ENCODE measurements around the gene LGALS4.
"Not testable (repeated sequence)": the region's sequence is repeated elsewhere in the genome, so short reads cannot be mapped to it uniquely, and the experiment has no call there.

LGALS4 gene

GRCh38 chr19:38799104-38799503 lies 13.6 kb downstream of the LGALS4 start:
- no peak overlapping the region for H3K9ac ChIP-seq (ENCODE audit: low read length)
- H3K27ac ChIP-seq (ENCODE audit: low read length): no peak overlapping the region
- H3K4me2 ChIP-seq (ENCODE audit: low read depth, low read length): no peak overlapping the region
- H3K79me2 ChIP-seq (ENCODE audit: low read length): no peaks in the 10 kb centered on the region
- DNase-seq: no peak
- no peaks in the 10 kb centered on the region for H3K9me3 ChIP-seq (replicated peaks; ENCODE audit: insufficient read depth, low read length)
- no peaks in the 10 kb centered on the region for H4K20me1 ChIP-seq (ENCODE audit: insufficient read depth, low read length)
- peaks cover 59% of the 10 kb centered on the region for H3K27me3 ChIP-seq (replicated peaks; ENCODE audit: insufficient read depth, low read length)
- no peak overlapping the region for H3K4me3 ChIP-seq (ENCODE audit: low read length)
- no peaks in the 10 kb centered on the region for H3K4me1 ChIP-seq (ENCODE audit: low read length)
- H2AFZ ChIP-seq (ENCODE audit: low read length): no peak overlapping the region
- TF ChIP-seq CTCF (IDR thresholded peaks at IDR 0.05; ENCODE audit: low read length): no peak
- TF ChIP-seq EZH2 (optimal IDR thresholded peaks at IDR 0.05; ENCODE audit: low read depth, low read length): no peak
- no peak for TF ChIP-seq EZH2phosphoT487 (IDR thresholded peaks at IDR 0.05; ENCODE audit: low read length)
- H3F3A ChIP-seq (ENCODE audit: insufficient read depth, low read length): no peaks in the 10 kb centered on the region
- no peaks in the 10 kb centered on the region for H3K36me3 ChIP-seq (replicated peaks; ENCODE audit: insufficient read depth, low read length)
- no peaks in the 10 kb centered on the region for H3K9me2 ChIP-seq (replicated peaks; ENCODE audit: insufficient read depth, low read length)

GRCh38 chr19:38797781-38798180 lies 15.0 kb downstream of the LGALS4 start:
- peaks cover 60% of the 10 kb centered on the region for H3K27me3 ChIP-seq (replicated peaks; ENCODE audit: insufficient read depth, low read length)
- not testable (repeated sequence) for H4K20me1 ChIP-seq (ENCODE audit: insufficient read depth, low read length); H3K9ac ChIP-seq (ENCODE audit: low read length); H3K9me3 ChIP-seq (replicated peaks; ENCODE audit: insufficient read depth, low read length); DNase-seq; H3K27ac ChIP-seq (ENCODE audit: low read length); H3K4me2 ChIP-seq (ENCODE audit: low read depth, low read length); H3K4me1 ChIP-seq (ENCODE audit: low read length); H3K4me3 ChIP-seq (ENCODE audit: low read length); H3F3A ChIP-seq (ENCODE audit: insufficient read depth, low read length); H3K79me2 ChIP-seq (ENCODE audit: low read length); H2AFZ ChIP-seq (ENCODE audit: low read length); H3K36me3 ChIP-seq (replicated peaks; ENCODE audit: insufficient read depth, low read length); H3K9me2 ChIP-seq (replicated peaks; ENCODE audit: insufficient read depth, low read length)

- no peaks in the 10 kb centered on the region for H4K20me1 ChIP-seq (ENCODE audit: insufficient read depth, low read length)
- H3K79me2 ChIP-seq (ENCODE audit: low read length): no peaks in the 10 kb centered on the region
- peaks cover 49% of the 10 kb centered on the region for H3K27me3 ChIP-seq (replicated peaks; ENCODE audit: insufficient read depth, low read length)
- no peak for DNase-seq
- no peaks in the 10 kb centered on the region for H3K9me3 ChIP-seq (replicated peaks; ENCODE audit: insufficient read depth, low read length)
- H3K27ac ChIP-seq (ENCODE audit: low read length): no peak overlapping the region
- TF ChIP-seq EZH2 (optimal IDR thresholded peaks at IDR 0.05; ENCODE audit: low read depth, low read length) (no peak), CTCF (IDR thresholded peaks at IDR 0.05; ENCODE audit: low read length) (no peak)
- H3K9ac ChIP-seq (ENCODE audit: low read length): no peak overlapping the region
- no peaks in the 10 kb centered on the region for H3F3A ChIP-seq (ENCODE audit: insufficient read depth, low read length)
- H3K4me1 ChIP-seq (ENCODE audit: low read length): no peaks in the 10 kb centered on the region
- H3K4me3 ChIP-seq (ENCODE audit: low read length): no peak overlapping the region
- H3K4me2 ChIP-seq (ENCODE audit: low read depth, low read length): no peak overlapping the region
- H3K36me3 ChIP-seq (replicated peaks; ENCODE audit: insufficient read depth, low read length): no peaks in the 10 kb centered on the region
- no peaks in the 10 kb centered on the region for H3K9me2 ChIP-seq (replicated peaks; ENCODE audit: insufficient read depth, low read length)
- H2AFZ ChIP-seq (ENCODE audit: low read length): no peak overlapping the region
Observed at GRCh38 chr19:38796154-38796553, 16.6 kb downstream of the LGALS4 start.

- Histone ChIP-seq H2AFZ (ENCODE audit: low read length) (no peak overlapping the region), H3K9me2 (replicated peaks; ENCODE audit: insufficient read depth, low read length) (no peaks in the 10 kb centered on the region), H3K9ac (ENCODE audit: low read length) (no peak overlapping the region), H3K27me3 (replicated peaks; ENCODE audit: insufficient read depth, low read length) (peaks cover 43% of the 10 kb centered on the region), H3K4me3 (ENCODE audit: low read length) (no peak overlapping the region), H3F3A (ENCODE audit: insufficient read depth, low read length) (no peaks in the 10 kb centered on the region), H3K4me1 (ENCODE audit: low read length) (no peaks in the 10 kb centered on the region), H3K9me3 (replicated peaks; ENCODE audit: insufficient read depth, low read length) (no peaks in the 10 kb centered on the region), H3K36me3 (replicated peaks; ENCODE audit: insufficient read depth, low read length) (no peaks in the 10 kb centered on the region), H4K20me1 (ENCODE audit: insufficient read depth, low read length) (no peaks in the 10 kb centered on the region), H3K79me2 (ENCODE audit: low read length) (no peaks in the 10 kb centered on the region), H3K4me2 (ENCODE audit: low read depth, low read length) (no peak overlapping the region), H3K27ac (ENCODE audit: low read length) (no peak overlapping the region)
- no peak for DNase-seq
- TF ChIP-seq CTCF (IDR thresholded peaks at IDR 0.05; ENCODE audit: low read length): no peak
- no peak for TF ChIP-seq EZH2 (optimal IDR thresholded peaks at IDR 0.05; ENCODE audit: low read depth, low read length)
- no peak for TF ChIP-seq EZH2phosphoT487 (IDR thresholded peaks at IDR 0.05; ENCODE audit: low read length)
Observed at GRCh38 chr19:38795549-38795948, 17.2 kb downstream of the LGALS4 start.

Data from MM.1S (cell line).